Tibial artery (tissue), 4 donors: ENCODE data around the gene KRT6B.

Experiments used
- DNase-seq, 2 donors: peaks; one replicate each; pipeline ENCODE4 v3.0.0-alpha.2; 2019
- H3K27ac ChIP-seq, 2 donors: fragments of 200-600 bp; sonication (generic) in 1 of 2; 1 replicate in 1 of 2; 2 replicates in 1 of 2; pipeline ENCODE4 v1.5.1; 2018 to 2019; ENCODE audit warnings: mild to moderate bottlenecking in 1 of 2
- H3K27me3 ChIP-seq, 2 donors: fragments of 200-600 bp; sonication (generic) in 1 of 2; one replicate each; pipeline versions ENCODE4 v1.5.1 to v1.6.0; 2016 to 2019
- H3K36me3 ChIP-seq, 3 donors: fragments of 200-600 bp; sonication (generic) in 2 of 3; one replicate each; pipeline ENCODE4 v1.5.1; 2016 to 2019; ENCODE audit warnings: mild to moderate bottlenecking in 2 of 3
- H3K4me1 ChIP-seq, 4 donors: fragments of 200-600 bp; sonication (generic) in 2 of 4; 1 replicate in 3 of 4; 2 replicates in 1 of 4; pipeline ENCODE4 v1.5.1; 2016 to 2019
- H3K4me3 ChIP-seq, 2 donors: fragments of 200-600 bp; sonication (generic) in 1 of 2; 1 replicate in 1 of 2; 2 replicates in 1 of 2; pipeline ENCODE4 v1.5.1; 2018 to 2019; ENCODE audit warnings: mild to moderate bottlenecking in 2 of 2
- H3K9me3 ChIP-seq, 3 donors: fragments of 200-600 bp; sonication (generic) in 1 of 3; one replicate each; pipeline ENCODE4 v1.5.1; 2016 to 2019
- CTCF ChIP-seq, 2 experiments: fragments of 200-600 bp in 1 of 2; fragments of 450-650 bp in 1 of 2; IDR thresholded peaks; one replicate each; pipeline ENCODE4 v1.5.1; 2017 to 2019; ENCODE audit warnings: antibody characterized with exemption in 2 of 2, mild to moderate bottlenecking in 1 of 2, moderate library complexity in 1 of 2
- intact Hi-C: fragments of 100-400 bp; cut with DNase I; formaldehyde crosslinking; loops from one replicate; pipeline ENCODE4 v1.15.0; 2023; ENCODE audit warnings: low total_unique reads

KRT6B gene

GRCh38 chr12:52416795-52417194, 35.2 kb downstream of the KRT6B start:
- no peak for DNase-seq
- Histone ChIP-seq H3K27me3 (peaks cover 0 to 7% of the 10 kb centered on the region in 2 donors), H3K9me3 (no peaks in the 10 kb centered on the region), H3K36me3 (no peaks in the 10 kb centered on the region), H3K27ac (no peak overlapping the region), H3K4me3 (no peak overlapping the region), H3K4me1 (peaks cover 0 to 3% (median 0%) of the 10 kb centered on the region in 4 donors)
- intact Hi-C loops: no loop called here
- TF ChIP-seq CTCF (IDR thresholded peaks at IDR 0.05): no peak

GRCh38 chr12:52415870-52416750, 35.8 kb downstream of the KRT6B start:
- intact Hi-C loops: no loop called here
- no peak for TF ChIP-seq CTCF (IDR thresholded peaks at IDR 0.05)

DNA sequence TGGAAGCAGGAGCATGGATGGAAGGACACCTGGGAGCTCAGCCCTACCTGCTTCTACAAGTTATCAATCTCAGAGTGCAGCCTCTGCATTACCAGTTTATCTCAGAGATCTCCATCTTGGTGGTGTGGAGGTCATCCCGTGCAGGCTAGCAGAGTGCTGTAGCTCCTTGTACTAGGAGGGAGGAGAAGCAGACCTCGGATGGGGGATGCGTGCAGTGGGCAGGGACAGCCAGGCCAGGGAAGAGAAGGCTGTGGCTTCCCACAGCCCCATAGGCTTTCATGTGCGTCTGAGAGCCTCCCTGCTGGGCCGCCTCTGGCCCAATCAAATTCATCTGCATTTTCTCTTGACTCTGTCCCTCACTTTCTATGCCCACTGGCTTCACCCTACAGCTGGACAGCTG, 37.0 kb downstream of the KRT6B start:
- Histone ChIP-seq H3K9me3 (no peaks in the 10 kb centered on the region), H3K36me3 (no peaks in the 10 kb centered on the region), H3K4me3 (no peak overlapping the region), H3K27ac (no peak overlapping the region), H3K27me3 (peaks cover 0 to 7% of the 10 kb centered on the region in 2 donors), H3K4me1 (peaks cover 0 to 3% (median 0%) of the 10 kb centered on the region in 4 donors)
- intact Hi-C loops: no loop called here
- no peak for DNase-seq
- no peak for TF ChIP-seq CTCF (IDR thresholded peaks at IDR 0.05)

More at GRCh38 chr12:52415870-52416750, 35.8 kb downstream of the KRT6B start:
- Histone ChIP-seq H3K4me3 (no peak overlapping the region), H3K9me3 (no peaks in the 10 kb centered on the region), H3K36me3 (no peaks in the 10 kb centered on the region), H3K27ac (no peak overlapping the region), H3K4me1 (peaks cover 0 to 3% (median 0%) of the 10 kb centered on the region in 4 donors), H3K27me3 (peaks cover 0 to 7% of the 10 kb centered on the region in 2 donors)
- peak; percentile 63 to 75 for DNase-seq

DNA sequence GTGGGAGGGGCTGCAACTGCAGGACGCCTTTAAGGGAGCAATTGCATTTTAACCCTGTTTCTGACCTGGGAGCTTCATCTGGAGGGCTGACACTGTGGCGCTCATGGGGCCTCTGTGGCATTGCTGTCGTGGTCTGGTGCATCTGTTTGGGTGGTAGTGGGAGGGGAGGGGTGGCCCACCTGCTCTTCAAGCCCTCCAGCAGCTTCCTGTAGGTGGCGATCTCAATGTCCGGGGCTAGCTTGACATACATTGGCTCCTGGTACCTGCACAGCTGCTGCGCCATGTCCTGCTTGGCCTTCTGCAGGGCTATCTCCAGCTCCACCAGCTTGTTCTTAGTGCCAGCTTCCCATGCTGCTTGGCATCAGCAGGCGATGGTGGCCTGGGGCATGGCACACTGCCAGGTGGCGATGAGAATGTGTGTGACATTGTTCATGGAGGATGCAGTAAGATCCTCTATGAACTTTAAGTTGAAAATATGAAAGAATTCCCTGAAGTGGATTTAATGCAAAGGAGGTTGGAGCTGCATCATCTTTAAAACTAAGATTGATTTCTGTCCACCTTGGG, 38.1 kb downstream of the KRT6B start:
- no peak for TF ChIP-seq CTCF (IDR thresholded peaks at IDR 0.05)
- Histone ChIP-seq H3K4me1 (peaks cover 0 to 3% (median 0%) of the 10 kb centered on the region in 4 donors), H3K27me3 (peaks cover 0 to 7% of the 10 kb centered on the region in 2 donors), H3K9me3 (no peaks in the 10 kb centered on the region), H3K27ac (no peak overlapping the region), H3K4me3 (no peak overlapping the region), H3K36me3 (no peaks in the 10 kb centered on the region)
- intact Hi-C loops: no loop called here
- no peak for DNase-seq

DNA sequence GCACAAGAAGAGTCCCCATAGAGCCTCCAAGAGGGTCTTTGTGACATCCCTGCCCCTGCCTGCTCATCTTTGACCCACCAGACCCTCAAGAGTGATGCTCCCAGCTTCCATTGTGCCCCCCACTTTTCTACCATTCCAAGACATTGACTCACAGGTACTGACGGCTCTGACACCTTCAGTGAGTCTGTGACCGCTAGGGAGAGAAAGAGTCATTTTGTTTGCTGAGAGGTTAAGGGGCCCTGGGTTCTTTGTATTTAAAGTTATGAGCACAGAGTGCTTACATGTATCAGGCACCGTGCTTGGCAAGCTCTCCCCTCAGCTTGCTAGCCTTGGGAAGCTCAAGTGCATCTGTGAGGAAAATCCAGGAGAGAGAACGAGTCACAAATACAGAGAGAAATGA, 38.7 kb downstream of the KRT6B start:
- intact Hi-C loops: no loop called here
- DNase-seq: no peak
- Histone ChIP-seq H3K4me3 (no peak overlapping the region), H3K27me3 (peaks cover 0 to 9% of the 10 kb centered on the region in 2 donors), H3K27ac (no peak overlapping the region), H3K9me3 (no peaks in the 10 kb centered on the region), H3K36me3 (no peaks in the 10 kb centered on the region), H3K4me1 (peaks cover 0 to 3% (median 0%) of the 10 kb centered on the region in 4 donors)
- no peak for TF ChIP-seq CTCF (IDR thresholded peaks at IDR 0.05)
